B cell (primary cell): ENCODE data around the gene CCDC187. TPM values are rescaled to one million over a fixed set of nuclear protein-coding genes. Genes with fewer than 3 reads are reported as not detected.

Experiments used
- ATAC-seq: fragments of 200-7000 bp; cut with Tn5 transposase; one replicate; pipeline ENCODE4 v1.10.0; 2021; ENCODE audit warnings: low read depth, mild to moderate bottlenecking, moderate number of reproducible peaks, moderate library complexity
- CTCF ChIA-PET: fragments of 350-600 bp; sonication (Branson Sonifier 250); formaldehyde crosslinking; loops from one replicate; lab custom pipeline; 2021; ENCODE audit warnings: antibody characterized with exemption, inconsistent platforms; lab: Charles Lee
- POLR2A ChIA-PET: fragments of 350-600 bp; sonication (Branson Sonifier 250); formaldehyde crosslinking; loops from one replicate; lab custom pipeline; 2021; ENCODE audit warnings: antibody characterized with exemption; lab: Charles Lee
- DNase-seq: peaks from one replicate; pipeline ENCODE4 v3.0.0; 2013
- H2AFZ ChIP-seq: 2 replicates; pipeline ENCODE4 v1.6.1; 2012; ENCODE audit warnings: mild to moderate bottlenecking, low read depth, low read length; ENCODE audit not compliant: insufficient read depth, poor library complexity, severe bottlenecking
- H3K27ac ChIP-seq, 2 donors: 1 replicate in 1 of 2; 2 replicates in 1 of 2; pipeline ENCODE4 v1.5.1; 2012 to 2013; ENCODE audit warnings: low read length in 2 of 2, mild to moderate bottlenecking in 2 of 2, moderate library complexity in 1 of 2
- H3K27me3 ChIP-seq, 4 experiments: fragments of 200-600 bp in 1 of 4; sonication (generic) in 1 of 4; replicated peaks in 1 of 4; 1 replicate in 2 of 4; 2 replicates in 2 of 4; pipeline versions ENCODE4 v1.6.1 to v1.7.0; 2013 to 2016; ENCODE audit warnings: low read length in 3 of 4, mild to moderate bottlenecking in 2 of 4, mixed read lengths in 1 of 4, moderate library complexity in 1 of 4; ENCODE audit not compliant: insufficient read depth in 4 of 4, control insufficient read depth in 3 of 4; ENCODE audit errors: control extremely low read depth in 1 of 4
- H3K36me3 ChIP-seq, 2 experiments: replicated peaks in 1 of 2; 1 replicate in 1 of 2; 2 replicates in 1 of 2; pipeline versions ENCODE4 v1.6.1 to v1.7.1; 2013; ENCODE audit warnings: low read length in 1 of 2; ENCODE audit not compliant: insufficient read depth in 2 of 2, control insufficient read depth in 1 of 2; ENCODE audit errors: control extremely low read depth in 1 of 2, extremely low read depth in 1 of 2
- H3K4me1 ChIP-seq, 2 donors: fragments of 200-600 bp in 1 of 2; sonication (generic) in 1 of 2; 1 replicate in 1 of 2; 2 replicates in 1 of 2; pipeline versions ENCODE4 v1.5.1 to v1.6.1; 2013 to 2017; ENCODE audit warnings: low read length in 2 of 2; ENCODE audit not compliant: control insufficient read depth in 2 of 2, insufficient read depth in 2 of 2
- H3K4me2 ChIP-seq: replicated peaks from 2 replicates; pipeline ENCODE3; 2012; ENCODE audit warnings: mild to moderate bottlenecking, low read depth, low read length; ENCODE audit not compliant: poor library complexity, severe bottlenecking
- H3K4me3 ChIP-seq, 5 experiments: fragments of 200-600 bp in 1 of 5; sonication (generic) in 1 of 5; 1 replicate in 3 of 5; 2 replicates in 2 of 5; pipeline versions ENCODE4 v1.5.1 to v1.7.0; 2011 to 2016; ENCODE audit warnings: low read length in 4 of 5, mild to moderate bottlenecking in 4 of 5, low read depth in 2 of 5, control low read depth in 1 of 5, moderate library complexity in 1 of 5; ENCODE audit not compliant: insufficient read depth in 1 of 5; ENCODE audit errors: control extremely low read depth in 1 of 5, extremely low read depth in 1 of 5
- H3K79me2 ChIP-seq: fragments of 200-600 bp; sonication (generic); one replicate; pipeline ENCODE4 v1.6.0; 2016; ENCODE audit warnings: low read length; ENCODE audit not compliant: control insufficient read depth, insufficient read depth
- H3K9ac ChIP-seq: fragments of 200-600 bp; sonication (generic); 2 replicates; pipeline ENCODE4 v1.6.1; 2017; ENCODE audit warnings: mild to moderate bottlenecking, low read length, moderate library complexity
- H3K9me3 ChIP-seq, 3 donors: one replicate each; pipeline versions ENCODE4 v1.6.1 to v1.7.1; 2013; ENCODE audit warnings: low read length in 2 of 3; ENCODE audit not compliant: control insufficient read depth in 2 of 3, insufficient read depth in 1 of 3; ENCODE audit errors: control extremely low read depth in 1 of 3
- H4K20me1 ChIP-seq: 2 replicates; pipeline ENCODE4 v1.6.0; 2012; ENCODE audit warnings: mild to moderate bottlenecking, low read length; ENCODE audit not compliant: insufficient read depth, control insufficient read depth, poor library complexity, severe bottlenecking
- H3K27ac Mint-ChIP-seq: one replicate; pipeline ENCODE4 v1.8.0; 2021; ENCODE audit warnings: mixed read lengths
- H3K27me3 Mint-ChIP-seq: one replicate; pipeline ENCODE4 v1.8.0; 2021; ENCODE audit warnings: mixed read lengths
- H3K4me1 Mint-ChIP-seq: one replicate; pipeline ENCODE4 v1.8.0; 2021; ENCODE audit warnings: mixed read lengths
- H3K4me3 Mint-ChIP-seq: one replicate; pipeline ENCODE4 v1.8.0; 2021; ENCODE audit warnings: mixed read lengths
- H3K9me3 Mint-ChIP-seq: one replicate; pipeline ENCODE4 v1.8.0; 2022; ENCODE audit warnings: mixed read lengths; ENCODE audit not compliant: insufficient read depth
- CTCF ChIP-seq: fragments of 200-600 bp; IDR thresholded peaks from one replicate; pipeline ENCODE4 v1.8.0; 2022; ENCODE audit warnings: antibody characterized with exemption, mild to moderate bottlenecking
- EZH2 ChIP-seq: IDR thresholded peaks from 2 replicates; pipeline ENCODE4 v1.6.1; 2012; ENCODE audit warnings: borderline replicate concordance, low read depth, mild to moderate bottlenecking, moderate library complexity, low read length; ENCODE audit not compliant: insufficient read depth, poor library complexity, severe bottlenecking
- WGBS: methylation state at CpG from one replicate; pipeline ENCODE4 v1.1.5; 2013; ENCODE audit warnings: missing lambda C conversion rate; ENCODE audit not compliant: insufficient coverage; 5-methylcytosine and 5-hydroxymethylcytosine counted together
- intact Hi-C: fragments of 100-400 bp; cut with micrococcal nuclease; formaldehyde crosslinking; loops from one replicate; pipeline ENCODE4 v1.10.0; 2022
- polyA plus RNA-seq: library from polyadenylated mRNA; depleted of rRNA; stranded (reverse); fragments of >200 nt; gene quantifications from 2 replicates; pipeline ENCODE4 v1.2.3, GENCODE V29; 2012
- total RNA-seq, 2 donors: library from RNA; stranded (reverse); fragments of 120-200 nt in 1 of 2; gene quantifications; 1 replicate in 1 of 2; 2 replicates in 1 of 2; pipeline versions ENCODE4 v1.2.3 to v1.2.4, GENCODE V29; 2013 to 2022

The CCDC187 gene
- total and polyA plus RNA-seq, 2 donors (not counting 1 experiment from before 2014, with no cell fraction given): 1.5 to 7.6 TPM

GRCh38 chr9:136326061-136326760 is 22.3 kb upstream of the CCDC187 start:
- no peak overlapping the region for H3K27ac ChIP-seq
- ChIA-PET POLR2A (interaction anchor here (0.7 kb wide), 2 partner anchors 11 to 18 kb away, joined by 3 to 5 read pairs; no protein-coding TSS in a partner anchor), CTCF (no interaction called here)
- peak overlapping the region; percentile 56 for H2AFZ ChIP-seq
- no peaks in the 10 kb centered on the region for H3K36me3 ChIP-seq
- peaks cover 8% of the 10 kb centered on the region for H3K79me2 ChIP-seq
- no peaks in the 10 kb centered on the region for H3K9me3 ChIP-seq
- peak overlapping the region in 1 of 5 experiments; percentile 44 for H3K4me3 ChIP-seq
- no peaks in the 10 kb centered on the region for H4K20me1 ChIP-seq
- Mint-ChIP-seq H3K9me3 (no peaks in the 10 kb centered on the region), H3K4me1 (peaks cover 7% of the 10 kb centered on the region), H3K27me3 (peaks cover 8% of the 10 kb centered on the region), H3K27ac (no peak overlapping the region), H3K4me3 (no peak overlapping the region)
- intact Hi-C loops: no loop called here
- H3K4me1 ChIP-seq: peaks cover 22 to 31% of the 10 kb centered on the region in 2 donors
- H3K27me3 ChIP-seq: peaks cover 0 to 27% (median 12%) of the 10 kb centered on the region in 4 experiments
- no peak for TF ChIP-seq CTCF
- no peak for TF ChIP-seq EZH2
- ATAC-seq: no peak
- no peak for DNase-seq
- 5% methylated on average over 23 of the region's 28 CpGs for WGBS
- peak overlapping the region; percentile 74 for H3K4me2 ChIP-seq
- H3K9ac ChIP-seq: no peak overlapping the region

- Histone ChIP-seq H3K27ac (no peak overlapping the region), H3K4me1 (peaks cover 22 to 31% of the 10 kb centered on the region in 2 donors), H3K9me3 (no peaks in the 10 kb centered on the region), H3K9ac (no peak overlapping the region), H3K79me2 (peaks cover 6% of the 10 kb centered on the region), H2AFZ (no peak overlapping the region), H3K27me3 (peaks cover 0 to 27% (median 12%) of the 10 kb centered on the region in 4 experiments), H3K4me2 (no peak overlapping the region), H3K4me3 (no peak overlapping the region), H4K20me1 (no peaks in the 10 kb centered on the region), H3K36me3 (no peaks in the 10 kb centered on the region)
- H3K4me3 Mint-ChIP-seq: no peak overlapping the region
- ATAC-seq (no peak), DNase-seq (no peak)
- H3K4me1 Mint-ChIP-seq: peaks cover 7% of the 10 kb centered on the region
- POLR2A ChIA-PET: no interaction called here
- no peak for TF ChIP-seq EZH2
- TF ChIP-seq CTCF: no peak
- H3K27ac Mint-ChIP-seq: no peak overlapping the region
- peaks cover 8% of the 10 kb centered on the region for H3K27me3 Mint-ChIP-seq
- no peaks in the 10 kb centered on the region for H3K9me3 Mint-ChIP-seq
- CTCF ChIA-PET: no interaction called here
- WGBS: 90% methylated on average over 13 of the region's 13 CpGs
- intact Hi-C loops: no loop called here
Observed at GRCh38 chr9:136325358-136325757, 21.5 kb upstream of the CCDC187 start.
